GM23248 (cell line): Measurements from ENCODE around the gene ZNF646. TPM values are rescaled to one million over a fixed set of nuclear protein-coding genes. Genes with fewer than 3 reads are reported as not detected.

Source experiments
- DNase-seq: peaks from one replicate; pipeline ENCODE4 v3.0.0-alpha.2; 2015
- H2AFZ ChIP-seq: fragments of 200-600 bp; sonication (generic); 2 replicates; pipeline ENCODE4 v1.6.1; 2016; ENCODE audit warnings: antibody characterized with exemption
- H3F3A ChIP-seq: fragments of 200-600 bp; sonication (generic); 2 replicates; pipeline ENCODE4 v1.6.1; 2016; ENCODE audit warnings: mild to moderate bottlenecking, antibody characterized with exemption, mixed run types; ENCODE audit not compliant: insufficient read depth
- H3K27ac ChIP-seq: fragments of 200-600 bp; sonication (generic); 2 replicates; pipeline ENCODE4 v1.5.1; 2016; ENCODE audit warnings: mild to moderate bottlenecking
- H3K27me3 ChIP-seq: fragments of 200-600 bp; sonication (generic); replicated peaks from 2 replicates; pipeline ENCODE4 v1.6.1; 2016; ENCODE audit warnings: mild to moderate bottlenecking; ENCODE audit not compliant: insufficient read depth
- H3K36me3 ChIP-seq: fragments of 200-600 bp; sonication (generic); 2 replicates; pipeline ENCODE4 v1.6.1; 2016; ENCODE audit warnings: low read depth, mild to moderate bottlenecking
- H3K4me1 ChIP-seq: fragments of 200-600 bp; sonication (generic); 2 replicates; pipeline ENCODE4 v1.6.1; 2016; ENCODE audit warnings: mild to moderate bottlenecking; ENCODE audit not compliant: insufficient read depth
- H3K4me2 ChIP-seq: fragments of 200-600 bp; sonication (generic); one replicate; pipeline ENCODE4 v1.6.1; 2016; ENCODE audit warnings: mild to moderate bottlenecking; ENCODE audit not compliant: unreplicated experiment
- H3K4me3 ChIP-seq: fragments of 200-600 bp; sonication (generic); 2 replicates; pipeline ENCODE4 v1.5.1; 2016; ENCODE audit warnings: mild to moderate bottlenecking
- H3K79me2 ChIP-seq: fragments of 200-600 bp; sonication (generic); 2 replicates; pipeline ENCODE4 v1.6.1; 2016; ENCODE audit warnings: mild to moderate bottlenecking; ENCODE audit not compliant: insufficient read depth
- H3K9ac ChIP-seq: fragments of 200-600 bp; sonication (generic); 2 replicates; pipeline ENCODE4 v1.6.1; 2016; ENCODE audit warnings: mild to moderate bottlenecking
- H3K9me2 ChIP-seq: fragments of 200-600 bp; sonication (generic); 2 replicates; pipeline ENCODE4 v1.6.1; 2016; ENCODE audit warnings: mixed run types, mild to moderate bottlenecking, moderate library complexity; ENCODE audit not compliant: insufficient read depth
- H3K9me3 ChIP-seq: fragments of 200-600 bp; sonication (generic); one replicate; pipeline ENCODE4 v1.6.1; 2017; ENCODE audit warnings: low read depth
- H4K20me1 ChIP-seq: fragments of 200-600 bp; sonication (generic); 2 replicates; pipeline ENCODE4 v1.6.0; 2016; ENCODE audit not compliant: insufficient read depth
- EZH2 ChIP-seq: fragments of 200-600 bp; sonication (generic); IDR thresholded peaks from 2 replicates; pipeline ENCODE4 v1.6.1; 2018; ENCODE audit warnings: antibody characterized with exemption, mild to moderate bottlenecking; ENCODE audit not compliant: insufficient read depth, poor library complexity, severe bottlenecking
- EZH2phosphoT487 ChIP-seq: fragments of 200-600 bp; sonication (generic); IDR thresholded peaks from 2 replicates; pipeline ENCODE4 v1.6.1; 2018; ENCODE audit warnings: antibody characterized with exemption, moderate library complexity, mild to moderate bottlenecking, low read depth; ENCODE audit not compliant: insufficient read depth
- WGBS, 2 experiments: methylation state at CpG; one replicate each; pipeline ENCODE4 v1.1.6; 2015 to 2017; ENCODE audit warnings: low lambda C conversion rate in 2 of 2, low coverage in 1 of 2; ENCODE audit errors: missing lambda C conversion rate in 2 of 2; 5-methylcytosine and 5-hydroxymethylcytosine counted together
- in situ Hi-C: fragments of 300-500 bp; cut with MboI; formaldehyde crosslinking; loops from 2 replicates; pipeline ENCODE4 v1.15.0; 2020
- polyA plus RNA-seq: library from polyadenylated mRNA; unstranded; fragments of >200 nt; fragmentation: Nextera tagmentation; extraction: Ambion mirVana; gene quantifications from 2 replicates; pipeline ENCODE4 v1.2.1, GENCODE V29; 2016
- total RNA-seq: library from RNA; depleted of rRNA; stranded (reverse); fragments of >200 nt; shearing (Covaris generic); gene quantifications from 2 replicates; pipeline ENCODE4 v1.2.3, GENCODE V29; 2014

ZNF646 gene
- total and polyA plus RNA-seq, 2 experiments from 2014 or later: 3.5 to 10.6 TPM

GRCh38 chr16:31032736-31033708 is 41.2 kb upstream of the ZNF646 start, which contains the start of gene STX4:
Gene STX4 (plus strand): TSS chr16:31033558. CDS start chr16:31033806, 248 bp downstream.
- TF ChIP-seq EZH2 (no peak), EZH2phosphoT487 (no peak)
- H3K9me3 ChIP-seq: no peaks in the 10 kb centered on the region
- no peaks in the 10 kb centered on the region; the same call in 1 of the 2 replicates for H4K20me1 ChIP-seq
- peak within 1 kb of the TSS; percentile 97 for H3K27ac ChIP-seq
- peak within 1 kb of the TSS; percentile 82 for H3K4me2 ChIP-seq
- in situ Hi-C loops: no loop called here
- H3K4me1 ChIP-seq: peaks cover 7% of the 10 kb centered on the region; the same call in 1 of the 2 replicates
- WGBS, 2 experiments: 1% methylated on average over 67 to 72 of the region's 75 CpGs
- H3F3A ChIP-seq: peaks cover 8% of the 10 kb centered on the region
- H3K36me3 ChIP-seq: peaks cover 9% of the 10 kb centered on the region; the same call in 1 of the 2 replicates
- peaks cover 38% of the 10 kb centered on the region for H3K79me2 ChIP-seq
- H2AFZ ChIP-seq: peak within 1 kb of the TSS; percentile 79
- H3K9ac ChIP-seq: peak within 1 kb of the TSS; percentile 96
- peak; percentile 100 for DNase-seq
- H3K4me3 ChIP-seq: peak within 1 kb of the TSS; percentile 98
- H3K9me2 ChIP-seq: no peaks in the 10 kb centered on the region
- H3K27me3 ChIP-seq: no peaks in the 10 kb centered on the region

- Histone ChIP-seq H3K9me3 (no peaks in the 10 kb centered on the region), H3K79me2 (peaks cover 38% of the 10 kb centered on the region), H3K9ac (peak overlapping the region; percentile 96), H3K4me2 (peak overlapping the region; percentile 82), H3K9me2 (no peaks in the 10 kb centered on the region), H3F3A (peaks cover 8% of the 10 kb centered on the region), H4K20me1 (no peaks in the 10 kb centered on the region; the same call in 1 of the 2 replicates), H3K27ac (peak overlapping the region; percentile 97), H3K27me3 (no peaks in the 10 kb centered on the region), H3K36me3 (peaks cover 12% of the 10 kb centered on the region; the same call in 1 of the 2 replicates), H2AFZ (peak overlapping the region; percentile 79), H3K4me1 (peaks cover 7% of the 10 kb centered on the region; the same call in 1 of the 2 replicates), H3K4me3 (peak overlapping the region; percentile 98)
- WGBS, 2 experiments: 1 to 3% methylated on average over 43 to 47 of the region's 47 CpGs
- in situ Hi-C loops: no loop called here
- no peak for TF ChIP-seq EZH2phosphoT487
- TF ChIP-seq EZH2: no peak
- DNase-seq: peak; percentile 94
Measured at GRCh38 chr16:31033709-31034492, 40.3 kb upstream of the ZNF646 start.

DNA sequence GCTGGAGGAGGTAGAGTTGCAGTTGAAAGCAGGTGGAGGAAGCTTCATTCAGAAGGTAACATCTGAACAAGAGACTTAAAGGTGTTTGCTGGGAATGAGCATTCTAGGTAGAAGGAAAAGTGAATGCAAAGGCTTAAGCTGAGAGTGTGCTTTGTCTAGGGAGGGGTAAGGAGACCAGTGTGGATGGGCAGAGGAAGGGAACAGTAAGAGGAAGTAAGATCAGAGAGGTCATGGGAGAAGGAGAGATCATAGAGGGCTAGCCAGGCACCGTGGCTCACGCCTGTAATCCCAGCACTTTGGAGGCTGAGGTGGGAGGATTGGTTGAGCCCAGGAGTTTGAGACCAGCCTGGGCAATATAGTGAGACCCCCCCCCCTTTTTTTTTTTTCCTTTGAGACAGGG is 37.5 kb upstream of the ZNF646 start:
- Histone ChIP-seq H3K36me3 (peaks cover 15% of the 10 kb centered on the region; the same call in 1 of the 2 replicates), H3K27me3 (no peaks in the 10 kb centered on the region), H4K20me1 (no peaks in the 10 kb centered on the region; the same call in 1 of the 2 replicates), H3K4me2 (no peak overlapping the region), H3K9me3 (no peaks in the 10 kb centered on the region), H2AFZ (no peak overlapping the region), H3K79me2 (peaks cover 38% of the 10 kb centered on the region), H3K27ac (no peak overlapping the region), H3F3A (peaks cover 8% of the 10 kb centered on the region), H3K9me2 (no peaks in the 10 kb centered on the region), H3K9ac (no peak overlapping the region), H3K4me1 (peaks cover 7% of the 10 kb centered on the region; the same call in 1 of the 2 replicates), H3K4me3 (no peak overlapping the region)
- no peak for DNase-seq
- no peak for TF ChIP-seq EZH2
- no peak for TF ChIP-seq EZH2phosphoT487
- in situ Hi-C loops: no loop called here
- WGBS, 2 experiments: 72 to 91% methylated on average over 2 of the region's 2 CpGs

DNA sequence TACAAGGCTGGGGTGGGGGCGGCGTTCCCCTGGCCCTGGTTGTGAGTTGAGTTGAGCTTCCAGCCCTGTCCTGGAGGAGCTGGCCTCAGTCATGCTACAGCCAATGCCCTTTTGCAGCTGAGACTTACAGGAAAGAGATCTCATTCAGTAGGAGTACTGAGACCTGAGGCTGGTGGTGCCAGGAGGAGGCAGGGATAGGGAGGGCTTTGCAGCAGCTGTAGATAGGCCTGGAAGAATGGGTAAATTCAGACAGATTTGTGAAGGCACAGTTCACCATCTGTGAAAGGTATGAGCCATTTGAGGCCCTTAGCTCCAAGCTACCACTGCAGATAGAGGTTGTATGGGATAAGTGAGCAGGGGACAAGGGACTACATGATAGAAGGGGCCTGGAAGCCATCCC is 35.2 kb upstream of the ZNF646 start:
- no peaks in the 10 kb centered on the region; the same call in 1 of the 2 replicates for H4K20me1 ChIP-seq
- H3K36me3 ChIP-seq: peaks cover 18% of the 10 kb centered on the region; the same call in 1 of the 2 replicates
- no peaks in the 10 kb centered on the region for H3K9me3 ChIP-seq
- WGBS, 2 experiments: 97 to 100% methylated on average over 2 of the region's 2 CpGs
- no peaks in the 10 kb centered on the region for H3F3A ChIP-seq
- H3K27me3 ChIP-seq: no peaks in the 10 kb centered on the region
- no peaks in the 10 kb centered on the region for H3K9me2 ChIP-seq
- DNase-seq: no peak
- H3K4me3 ChIP-seq: no peak overlapping the region
- TF ChIP-seq EZH2phosphoT487 (no peak), EZH2 (no peak)
- peaks cover 7% of the 10 kb centered on the region; the same call in 1 of the 2 replicates for H3K4me1 ChIP-seq
- in situ Hi-C loops: no loop called here
- no peak overlapping the region for H3K27ac ChIP-seq
- no peak overlapping the region for H3K4me2 ChIP-seq
- H2AFZ ChIP-seq: no peak overlapping the region
- H3K9ac ChIP-seq: no peak overlapping the region
- H3K79me2 ChIP-seq: peaks cover 32% of the 10 kb centered on the region
